ENCODE measurements around the gene MYOG. TPM values are rescaled to one million over a fixed set of nuclear protein-coding genes. Genes with fewer than 3 reads are reported as not detected.

Gene MYOG
- total and polyA plus RNA-seq, 2 of the 4 experiments (the other 2 are of a cell fraction) = not detected

DNA sequence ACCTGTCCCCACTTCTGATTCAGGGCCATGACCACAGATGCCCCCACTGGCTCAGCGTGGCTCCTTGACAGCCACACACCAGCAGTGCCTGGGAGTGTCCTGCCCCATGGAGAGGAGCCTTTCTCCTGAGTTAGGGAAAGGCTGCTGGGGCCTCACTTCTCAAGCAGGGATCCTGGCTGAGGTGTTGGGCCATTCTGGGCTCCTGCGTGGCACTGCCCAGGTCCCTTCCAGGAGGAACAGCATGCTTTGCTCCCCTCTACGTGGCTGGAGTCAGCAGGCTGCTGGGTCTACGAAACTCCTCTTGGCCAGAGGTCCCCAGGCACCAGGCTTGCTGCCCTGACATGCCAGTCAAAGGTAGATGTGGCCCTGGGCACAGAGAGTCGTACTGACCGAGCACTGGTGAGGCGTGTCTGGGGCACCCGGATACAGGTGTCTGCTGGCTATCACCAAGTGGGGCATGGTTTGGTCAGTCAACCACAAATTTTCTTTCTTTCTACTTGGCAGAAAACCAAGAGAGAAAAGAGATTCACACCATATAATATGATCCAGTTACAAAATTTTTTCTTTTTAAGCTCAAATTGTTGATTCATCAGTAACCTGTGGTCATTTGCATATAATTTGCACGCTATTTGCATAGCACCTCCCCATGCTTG is 45.9 kb upstream of the MYOG start:
- CTCF ChIA-PET = no interaction called here
- whole genome bisulfite sequencing, 2 experiments (ENCODE audit: extremely low coverage in 2 of 2, insufficient read length in 1 of 2) = 82% methylated on average over 3 of the region's 9 CpGs; no CpG with 5 or more reads in 1 of the 2 experiments
- no peak overlapping the region for H2BK15ac ChIP-seq (ENCODE audit: low read depth, low read length)

More for the DNA sequence above, 45.9 kb upstream of the MYOG start:
- H4K8ac ChIP-seq (ENCODE audit: low read depth in 2 of 2, low read length in 2 of 2) = no peak overlapping the region
- no peak overlapping the region for H3K56ac ChIP-seq (ENCODE audit: extremely low read depth, insufficient read depth, low read length)
- H3K27ac ChIP-seq (ENCODE audit: insufficient read depth, low read length) = no peak overlapping the region
- no peaks in the 10 kb centered on the region for H3K79me1 ChIP-seq (ENCODE audit: low read depth in 1 of 2, low read length in 2 of 2)
- H3K4me3 ChIP-seq (ENCODE audit: insufficient read depth, low read depth, low read length) = no peak overlapping the region
- H4K91ac ChIP-seq (ENCODE audit: insufficient read depth, low read depth, low read length) = no peak overlapping the region
- no peak for ATAC-seq (ENCODE audit: low read depth)
- H2AK9ac ChIP-seq (replicated peaks; ENCODE audit: low read depth, low read length, poor library complexity) = no peak overlapping the region
- H4K5ac ChIP-seq (ENCODE audit: low read depth, low read length) = no peak overlapping the region
- intact Hi-C loops (cut with micrococcal nuclease) (no loop called here), in situ Hi-C loops (cut with MboI; ENCODE audit: low sequenced_read_pairs) (no loop called here), dilution Hi-C loops (cut with HindIII; ENCODE audit: low sequenced_read_pairs, unreplicated experiment) (no loop called here)
- H3K4me1 ChIP-seq (ENCODE audit: control insufficient read depth, insufficient read depth, low read length) = peaks cover 2% of the 10 kb centered on the region; the same call in 1 of the 2 replicates
- BruUV-seq (replicated peaks) = no TSS peak
- H3K27me3 ChIP-seq (ENCODE audit: control insufficient read depth, insufficient read depth, low read length) = peaks cover 25% of the 10 kb centered on the region
- no peaks in the 10 kb centered on the region for H3K36me3 ChIP-seq (ENCODE audit: control insufficient read depth, insufficient read depth, low read length)
- no peak overlapping the region for H2AK5ac ChIP-seq (ENCODE audit: low read depth, low read length)
- POLR2A ChIA-PET (ENCODE audit: unreplicated experiment) = no interaction called here
- no peak for DNase-seq
- H3K14ac ChIP-seq (replicated peaks; ENCODE audit: low read depth, low read length) = no peak overlapping the region
- H2AFZ ChIP-seq (replicated peaks; ENCODE audit: low read length, poor library complexity) = no peak overlapping the region
- no peak overlapping the region for H3K9ac ChIP-seq (ENCODE audit: low read depth, low read length)
- H4K20me1 ChIP-seq (ENCODE audit: insufficient read depth, low read length) = no peaks in the 10 kb centered on the region
- no peak for TF ChIP-seq RAD21 (IDR thresholded peaks at IDR 0.05; ENCODE audit: low read length)
- TF ChIP-seq RCOR1 (IDR thresholded peaks at IDR 0.05; ENCODE audit: insufficient replicate concordance, low read length) = no peak
- TF ChIP-seq CHD1 (IDR thresholded peaks at IDR 0.05; ENCODE audit: low read depth, low read length) = no peak
- TF ChIP-seq, protein P1, sequence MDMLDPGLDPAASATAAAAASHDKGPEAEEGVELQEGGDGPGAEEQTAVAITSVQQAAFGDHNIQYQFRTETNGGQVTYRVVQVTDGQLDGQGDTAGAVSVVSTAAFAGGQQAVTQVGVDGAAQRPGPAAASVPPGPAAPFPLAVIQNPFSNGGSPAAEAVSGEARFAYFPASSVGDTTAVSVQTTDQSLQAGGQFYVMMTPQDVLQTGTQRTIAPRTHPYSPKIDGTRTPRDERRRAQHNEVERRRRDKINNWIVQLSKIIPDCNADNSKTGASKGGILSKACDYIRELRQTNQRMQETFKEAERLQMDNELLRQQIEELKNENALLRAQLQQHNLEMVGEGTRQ (IDR thresholded peaks at IDR 0.05; ENCODE audit: low read depth, low read length) = no peak
- no peak overlapping the region for H3K23ac ChIP-seq (ENCODE audit: low read depth, low read length)
- no peak overlapping the region for H2BK5ac ChIP-seq (ENCODE audit: low read depth, low read length, poor library complexity, severe bottlenecking)
- no peak overlapping the region for H3K4me2 ChIP-seq (ENCODE audit: low read depth, low read length)
- no peak overlapping the region for H3K4ac ChIP-seq (ENCODE audit: low read depth, low read length)
- H3K9me1 ChIP-seq (ENCODE audit: insufficient read depth, low read length) = no peaks in the 10 kb centered on the region
- H3K9me3 ChIP-seq (ENCODE audit: control insufficient read depth, insufficient read depth, low read length) = no peaks in the 10 kb centered on the region
- H3K18ac ChIP-seq (ENCODE audit: low read depth, low read length) = no peak overlapping the region
- H2BK120ac ChIP-seq (ENCODE audit: low read depth, low read length) = no peak overlapping the region
- no peak overlapping the region for H2BK20ac ChIP-seq (ENCODE audit: low read depth, low read length)

Data from IMR-90 (cell line).